SK-N-MC (cell line): ENCODE results near the gene HMCES.
"Not testable (repeated sequence)": the region's sequence is repeated elsewhere in the genome, so short reads cannot be mapped to it uniquely, and the experiment has no call there.

Source experiments
- DNase-seq: peaks from one replicate; pipeline ENCODE4 v3.0.0-alpha.2; 2011; ENCODE audit warnings: low read depth, low spot score
- H3K27ac ChIP-seq: fragments of 200-600 bp; sonication (generic); 2 replicates; pipeline ENCODE4 v1.5.1; 2016; ENCODE audit warnings: mixed run types
- H3K36me3 ChIP-seq: fragments of 200-600 bp; sonication (generic); 2 replicates; pipeline ENCODE4 v1.6.1; 2017; ENCODE audit warnings: antibody characterized with exemption, low read length, mixed read lengths; ENCODE audit not compliant: insufficient read depth
- H3K4me3 ChIP-seq: fragments of 200-600 bp; sonication (generic); 2 replicates; pipeline ENCODE4 v1.5.1; 2016
- H3K9ac ChIP-seq: fragments of 200-600 bp; sonication (generic); 2 replicates; pipeline ENCODE4 v1.8.0; 2017; ENCODE audit warnings: mixed run types, mixed read lengths; ENCODE audit not compliant: insufficient read length
- H3K9me3 ChIP-seq: fragments of 200-600 bp; sonication (generic); 2 replicates; pipeline ENCODE4 v1.6.1; 2017; ENCODE audit warnings: low read depth, mild to moderate bottlenecking, antibody characterized with exemption, low read length, moderate library complexity, mixed read lengths
- EZH2 ChIP-seq: fragments of 200-600 bp; sonication (generic); IDR thresholded peaks from one replicate; pipeline ENCODE4 v1.6.1; 2017; ENCODE audit warnings: antibody characterized with exemption
- FOXP2 ChIP-seq: optimal IDR thresholded peaks from 2 replicates; pipeline ENCODE3; 2011; ENCODE audit warnings: mild to moderate bottlenecking, moderate library complexity; ENCODE audit not compliant: insufficient read depth; ENCODE audit errors: extremely low read length, control extremely low read depth
- POLR2AphosphoS5 ChIP-seq: IDR thresholded peaks from 2 replicates; pipeline ENCODE4 v1.6.1; 2012; ENCODE audit warnings: mild to moderate bottlenecking, low read depth, low read length, borderline replicate concordance

Gene HMCES

DNA sequence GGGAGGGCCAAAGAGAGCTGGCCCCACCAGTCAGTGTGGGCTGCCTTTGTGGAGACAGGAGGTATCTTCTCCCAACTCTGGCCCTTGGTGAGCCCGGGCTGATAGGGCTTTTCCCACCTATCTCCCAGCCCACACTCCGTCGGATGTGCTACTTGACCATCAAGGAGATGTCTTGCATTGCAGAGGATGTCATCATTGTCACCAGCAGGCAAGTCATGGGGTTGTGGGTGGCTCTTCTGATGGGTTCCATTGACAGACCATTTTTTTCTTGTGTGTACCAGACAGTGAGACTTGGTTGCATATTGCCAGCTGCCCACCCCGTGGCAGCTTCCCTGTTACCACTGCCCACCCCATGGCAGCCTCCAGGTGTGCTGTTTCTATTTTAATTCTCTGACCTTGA lies 25.9 kb upstream of the HMCES start:
- H3K4me3 ChIP-seq: no peak overlapping the region
- peaks cover 57% of the 10 kb centered on the region for H3K36me3 ChIP-seq
- H3K27ac ChIP-seq: no peak overlapping the region
- TF ChIP-seq POLR2AphosphoS5 (no peak), EZH2 (no peak), FOXP2 (no peak)
- H3K9ac ChIP-seq: no peak overlapping the region
- no peak for DNase-seq
- no peaks in the 10 kb centered on the region for H3K9me3 ChIP-seq

DNA sequence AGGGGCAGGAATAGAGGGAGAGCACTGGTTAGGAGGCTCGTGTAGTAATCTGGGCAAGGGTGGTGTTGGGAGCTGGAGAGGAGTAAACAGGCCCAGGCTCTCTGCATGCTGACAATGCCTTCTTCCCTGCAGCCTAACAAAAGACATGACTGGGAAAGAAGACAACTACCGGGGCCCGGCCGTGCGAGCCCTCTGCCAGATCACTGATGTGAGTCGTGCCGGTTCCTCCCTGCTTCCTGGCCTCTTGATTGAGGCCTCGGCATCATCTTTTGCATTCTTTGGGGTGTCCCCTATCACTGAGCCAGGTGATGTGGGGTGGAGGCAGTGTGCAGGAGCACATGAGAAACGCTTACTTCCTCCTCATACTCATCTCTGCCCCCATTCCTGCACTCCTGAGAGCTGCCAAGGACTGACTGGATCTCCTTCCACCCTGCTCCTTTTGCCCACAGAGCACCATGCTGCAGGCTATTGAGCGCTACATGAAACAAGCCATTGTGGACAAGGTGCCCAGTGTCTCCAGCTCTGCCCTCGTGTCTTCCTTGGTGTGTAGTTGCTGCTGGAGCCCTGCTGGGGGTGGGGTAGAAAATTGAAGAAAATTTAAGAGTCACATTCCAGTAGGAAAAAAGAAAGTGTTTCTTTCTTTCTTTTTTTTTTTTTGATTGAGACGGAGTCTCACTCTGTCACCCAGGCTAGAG lies 24.0 kb upstream of the HMCES start:
- Histone ChIP-seq H3K9me3 (no peaks in the 10 kb centered on the region), H3K9ac (no peak overlapping the region), H3K4me3 (no peak overlapping the region), H3K27ac (no peak overlapping the region), H3K36me3 (peaks cover 65% of the 10 kb centered on the region)
- TF ChIP-seq POLR2AphosphoS5: no peak
- TF ChIP-seq EZH2: no peak
- TF ChIP-seq FOXP2: no peak
- DNase-seq: no peak

DNA sequence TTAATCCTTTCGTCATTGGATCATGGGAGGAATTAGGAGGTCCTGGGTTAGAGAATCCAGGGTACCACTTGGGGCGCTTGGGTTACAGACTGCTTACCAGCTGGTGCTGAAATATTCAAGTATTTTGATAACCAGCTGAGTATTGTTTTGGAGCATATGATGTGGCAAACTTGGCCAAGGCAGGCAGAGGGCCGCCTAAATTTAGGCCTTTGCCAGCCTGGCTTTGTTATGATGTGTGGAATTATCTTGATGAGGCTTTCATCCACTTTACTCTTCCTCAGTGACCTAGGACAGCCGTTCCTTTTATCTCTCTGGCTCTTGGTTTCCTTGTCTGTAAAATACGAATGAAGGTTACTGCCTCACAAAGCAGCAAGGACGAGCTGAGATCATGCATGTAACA lies 22.4 kb upstream of the HMCES start:
- Histone ChIP-seq H3K9me3 (no peaks in the 10 kb centered on the region), H3K36me3 (peaks cover 80% of the 10 kb centered on the region), H3K9ac (no peak overlapping the region), H3K4me3 (no peak overlapping the region), H3K27ac (no peak overlapping the region)
- DNase-seq: no peak
- TF ChIP-seq FOXP2 (no peak), POLR2AphosphoS5 (no peak), EZH2 (no peak)

DNA sequence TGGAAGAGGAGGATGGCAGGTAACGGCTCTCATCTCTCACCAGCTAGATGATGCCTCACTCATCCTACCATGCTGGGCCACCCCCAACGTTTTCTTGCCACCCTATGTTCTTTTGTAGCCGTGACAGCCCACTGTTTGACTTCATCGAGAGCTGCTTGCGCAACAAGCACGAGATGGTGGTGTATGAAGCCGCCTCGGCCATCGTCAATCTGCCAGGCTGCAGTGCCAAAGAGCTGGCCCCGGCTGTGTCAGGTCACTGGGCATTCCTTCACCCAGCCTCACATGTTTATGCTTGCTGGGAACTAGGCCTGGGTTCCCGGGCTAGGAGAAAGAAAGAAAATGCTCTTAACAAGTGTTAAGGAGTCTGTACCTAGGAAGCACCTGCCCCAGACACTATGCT lies 21.1 kb upstream of the HMCES start:
- no peak overlapping the region for H3K27ac ChIP-seq
- H3K9me3 ChIP-seq: no peaks in the 10 kb centered on the region
- no peak overlapping the region for H3K4me3 ChIP-seq
- H3K36me3 ChIP-seq: peaks cover 79% of the 10 kb centered on the region
- TF ChIP-seq POLR2AphosphoS5 (no peak), EZH2 (no peak), FOXP2 (no peak)
- DNase-seq: no peak
- no peak overlapping the region for H3K9ac ChIP-seq

DNA sequence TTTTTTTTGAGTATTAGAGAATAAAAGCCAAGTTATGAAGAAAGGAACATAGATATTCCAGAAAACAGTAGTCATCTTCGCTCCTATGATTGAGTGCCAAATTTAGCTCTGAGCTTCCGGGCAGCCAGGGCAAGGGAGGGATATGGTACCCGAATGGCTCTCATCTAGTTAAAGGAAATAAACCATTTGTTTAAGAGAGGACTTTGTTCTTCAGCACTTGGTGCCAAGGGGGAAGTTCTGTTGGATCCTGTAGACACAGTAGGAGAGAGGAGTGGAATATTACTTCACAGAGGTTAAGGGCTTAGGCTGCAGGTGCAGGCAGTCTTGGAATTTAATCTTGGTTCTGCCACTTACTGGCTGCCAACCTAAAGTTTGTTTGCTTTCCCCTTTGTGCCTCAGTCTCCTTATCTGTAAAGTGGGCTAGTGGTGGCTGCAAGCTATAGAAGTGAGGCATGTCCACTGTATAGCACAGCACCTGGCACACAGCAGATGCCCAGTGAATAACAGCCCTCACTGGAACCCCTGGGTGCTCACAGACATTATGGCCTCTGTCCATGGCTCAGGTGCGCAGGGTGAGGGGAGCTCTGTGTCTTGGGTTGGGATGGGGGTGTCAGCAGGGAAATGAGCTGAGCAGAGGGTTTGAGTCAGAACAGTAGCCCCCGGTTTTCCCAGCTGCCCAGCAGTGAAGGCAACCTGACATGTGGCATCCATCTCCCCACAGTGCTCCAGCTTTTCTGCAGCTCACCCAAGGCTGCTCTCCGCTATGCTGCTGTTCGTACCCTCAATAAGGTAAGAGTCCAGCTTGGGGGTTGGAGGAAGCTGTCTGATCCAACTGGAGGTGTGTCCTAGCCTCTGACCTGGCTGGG lies 18.8 kb upstream of the HMCES start:
- Histone ChIP-seq H3K27ac (no peak overlapping the region), H3K36me3 (peaks cover 77% of the 10 kb centered on the region), H3K9ac (no peak overlapping the region), H3K9me3 (no peaks in the 10 kb centered on the region), H3K4me3 (no peak overlapping the region)
- DNase-seq: no peak
- TF ChIP-seq POLR2AphosphoS5 (no peak), FOXP2 (no peak), EZH2 (no peak)

DNA sequence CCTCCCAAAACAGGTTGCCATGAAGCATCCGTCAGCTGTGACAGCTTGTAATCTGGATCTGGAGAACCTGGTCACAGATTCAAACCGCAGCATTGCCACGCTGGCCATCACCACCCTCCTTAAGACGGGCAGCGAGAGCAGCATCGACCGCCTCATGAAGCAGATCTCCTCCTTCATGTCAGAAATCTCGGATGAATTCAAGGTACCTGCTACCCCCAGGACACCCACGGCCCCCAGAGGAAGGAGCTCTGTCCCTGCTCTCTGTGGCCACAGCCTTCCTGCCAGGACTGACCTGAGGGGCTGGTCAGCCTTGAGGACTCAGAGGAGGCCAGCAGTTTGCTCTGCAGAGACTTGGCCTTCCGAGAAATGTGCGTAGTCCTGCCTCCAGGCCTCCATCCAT lies 18.1 kb upstream of the HMCES start:
- Histone ChIP-seq H3K4me3 (no peak overlapping the region), H3K36me3 (peaks cover 77% of the 10 kb centered on the region), H3K9ac (no peak overlapping the region), H3K9me3 (no peaks in the 10 kb centered on the region), H3K27ac (no peak overlapping the region)
- TF ChIP-seq FOXP2 (no peak), POLR2AphosphoS5 (no peak), EZH2 (no peak)
- no peak for DNase-seq

DNA sequence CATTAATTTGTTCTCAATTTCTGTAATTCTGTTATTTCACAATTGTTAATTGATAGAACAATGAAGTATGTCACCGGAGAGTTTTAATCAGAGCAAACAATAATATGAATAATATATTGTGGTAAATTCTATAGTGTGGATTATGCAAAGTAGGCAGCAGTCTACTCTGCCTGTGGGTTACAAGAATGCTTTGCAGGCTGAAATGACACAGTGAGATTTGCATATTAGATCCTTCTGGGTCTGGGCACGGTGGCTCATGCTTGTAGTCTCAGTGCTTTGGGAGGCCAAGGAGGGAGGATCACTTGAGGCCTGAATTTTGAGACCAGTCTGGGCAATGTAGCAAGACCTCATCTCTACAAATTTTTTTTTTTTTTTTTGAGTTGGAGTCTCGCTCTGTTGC lies 16.8 kb upstream of the HMCES start:
- no peak for DNase-seq
- TF ChIP-seq POLR2AphosphoS5 (no peak), FOXP2 (no peak), EZH2 (no peak)
- H3K9me3 ChIP-seq: no peaks in the 10 kb centered on the region
- no peak overlapping the region for H3K9ac ChIP-seq
- no peak overlapping the region for H3K4me3 ChIP-seq
- no peak overlapping the region for H3K27ac ChIP-seq
- H3K36me3 ChIP-seq: peaks cover 77% of the 10 kb centered on the region

DNA sequence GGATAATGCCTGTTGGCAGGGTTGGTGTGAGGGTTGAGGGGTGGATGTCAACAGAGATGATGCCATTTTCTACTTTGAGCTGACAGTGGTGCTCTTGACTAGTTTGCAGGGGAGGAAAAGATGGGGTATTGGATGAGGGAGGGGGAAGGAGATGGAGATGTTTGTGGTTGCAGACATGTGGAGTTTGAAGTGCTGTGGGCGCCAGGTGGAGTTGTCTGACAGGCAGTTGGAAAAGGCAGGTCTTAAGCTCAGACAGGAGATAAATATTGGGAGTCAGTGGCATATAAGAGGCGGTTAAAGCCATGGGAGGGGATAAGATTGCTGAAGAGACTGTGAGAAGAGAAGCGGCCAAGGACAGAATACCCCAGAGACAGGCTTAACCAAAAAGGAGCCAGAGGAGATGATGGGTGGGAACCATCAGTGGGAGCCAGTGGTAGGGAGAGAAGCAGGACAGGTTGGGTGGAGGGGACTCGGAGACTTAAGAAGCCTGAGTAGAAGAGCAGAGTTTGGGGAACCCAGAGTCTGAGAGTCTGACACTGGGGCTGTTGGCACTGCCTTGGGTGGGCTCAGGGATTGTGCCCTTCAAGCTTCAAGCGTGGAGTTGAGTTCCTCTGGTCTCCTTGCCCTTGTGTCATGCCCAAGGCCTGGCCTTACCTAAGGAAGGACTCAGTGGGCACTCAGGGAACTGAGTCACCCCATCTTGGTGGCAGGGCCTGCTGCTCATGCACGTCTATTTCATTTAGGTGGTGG lies 15.3 kb upstream of the HMCES start:
- Histone ChIP-seq H3K9me3 (no peaks in the 10 kb centered on the region), H3K4me3 (no peak overlapping the region), H3K9ac (no peak overlapping the region), H3K36me3 (peaks cover 78% of the 10 kb centered on the region), H3K27ac (no peak overlapping the region)
- no peak for TF ChIP-seq POLR2AphosphoS5
- no peak for TF ChIP-seq EZH2
- TF ChIP-seq FOXP2: no peak
- DNase-seq: no peak

DNA sequence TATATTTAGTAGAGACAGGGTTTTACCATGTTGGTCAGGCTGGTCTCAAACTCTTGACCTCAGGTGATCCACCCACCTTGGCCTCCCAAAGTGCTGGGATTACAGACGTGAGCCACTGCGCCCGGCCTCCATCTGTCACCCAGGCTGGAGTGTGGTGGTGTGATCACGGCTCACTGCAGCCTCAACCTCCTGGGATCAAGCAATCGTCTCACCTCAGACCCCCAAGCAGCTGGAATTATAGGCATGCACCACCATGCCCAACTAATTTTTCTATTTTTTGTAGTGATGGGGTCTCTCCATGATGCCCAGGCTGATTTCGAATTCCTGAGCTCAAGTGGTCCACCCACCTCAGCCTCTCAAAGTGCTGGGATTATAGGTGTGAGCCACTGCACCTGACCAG lies 13.7 kb upstream of the HMCES start:
- peaks cover 89% of the 10 kb centered on the region for H3K36me3 ChIP-seq
- H3K4me3 ChIP-seq, H3K9ac ChIP-seq, H3K27ac ChIP-seq, H3K9me3 ChIP-seq, DNase-seq: not testable (repeated sequence)
